DMS153 treated with DMSO at 0.1 percent for 48 hours (cell line): ENCODE data around the gene EIF3L.

Experiments used
- DNase-seq: peaks from one replicate; lab custom pipeline; 2025; ENCODE audit not compliant: unreplicated experiment; lab: John Stamatoyannopoulos, UW

Gene EIF3L

GRCh38 chr22:37926358-37926757, 77.1 kb downstream of the EIF3L start:
- no peak for DNase-seq

GRCh38 chr22:37926771-37927636, 77.8 kb downstream of the EIF3L start:
- no peak for DNase-seq

GRCh38 chr22:37927637-37927936, 78.4 kb downstream of the EIF3L start:
- DNase-seq: no peak

- no peak for DNase-seq
Measured at GRCh38 chr22:37929390-37929789, 80.2 kb downstream of the EIF3L start.

- no peak for DNase-seq
Measured at GRCh38 chr22:37930270-37930951, 81.2 kb downstream of the EIF3L start.

- no peak for DNase-seq
Measured at GRCh38 chr22:37930952-37931440, 81.8 kb downstream of the EIF3L start.

GRCh38 chr22:37931893-37932389, 82.7 kb downstream of the EIF3L start:
- no peak for DNase-seq

- DNase-seq: no peak
Measured at GRCh38 chr22:37932401-37932800, 83.2 kb downstream of the EIF3L start.

- no peak for DNase-seq
Measured at GRCh38 chr22:37932821-37933578, 83.8 kb downstream of the EIF3L start.

- peak; percentile 39 for DNase-seq
Measured at GRCh38 chr22:37933711-37934376, 84.6 kb downstream of the EIF3L start.
